Measurements from ENCODE around the gene NOC2L. TPM values are rescaled to one million over a fixed set of nuclear protein-coding genes. Genes with fewer than 3 reads are reported as not detected.

The NOC2L gene
- 10 to 100 TPM; 29.5 to 38.8 TPM for total RNA-seq

GRCh38 chr1:958823-959730 is at the start of gene NOC2L:
TSS of gene NOC2L (minus strand) at chr1:959256. CDS start at chr1:959240, 16 bp downstream.
- Histone ChIP-seq H3K4me1 (peaks cover 0 to 33% of the 10 kb centered on the region in 2 donors), H3K4me3 (peak within 1 kb of the TSS; percentile 88 to 100), H3K27me3 (no peaks in the 10 kb centered on the region), H3K36me3 (peaks cover 27% of the 10 kb centered on the region), H3K27ac (peak within 1 kb of the TSS; percentile 12 to 72), H3K9me3 (no peaks in the 10 kb centered on the region)
- DNase-seq (ENCODE audit: low spot score), result peak; percentile 93
- TF ChIP-seq CTCF (IDR thresholded peaks at IDR 0.05), result no peak

GRCh38 chr1:1006305-1007159 is 47.5 kb upstream of the NOC2L start:
- H3K36me3 ChIP-seq, result no peaks in the 10 kb centered on the region
- no peaks in the 10 kb centered on the region for H3K9me3 ChIP-seq
- H3K27me3 ChIP-seq, result no peaks in the 10 kb centered on the region
- DNase-seq (ENCODE audit: low spot score), result no peak
- peaks cover 0 to 31% of the 10 kb centered on the region in 2 donors for H3K4me1 ChIP-seq
- no peak overlapping the region for H3K4me3 ChIP-seq
- TF ChIP-seq CTCF (IDR thresholded peaks at IDR 0.05), result no peak
- no peak overlapping the region for H3K27ac ChIP-seq

GRCh38 chr1:1005774-1006304 is 46.8 kb upstream of the NOC2L start:
- DNase-seq (ENCODE audit: low spot score), result no peak
- H3K27ac ChIP-seq, result peak overlapping the region; percentile 37 to 45

GRCh38 chr1:1004780-1005697 is 46.0 kb upstream of the NOC2L start:
- Histone ChIP-seq H3K4me3 (no peak overlapping the region), H3K27me3 (no peaks in the 10 kb centered on the region), H3K9me3 (no peaks in the 10 kb centered on the region), H3K36me3 (no peaks in the 10 kb centered on the region), H3K27ac (peak overlapping the region; percentile 37 to 45), H3K4me1 (peaks cover 0 to 44% of the 10 kb centered on the region in 2 donors)
- TF ChIP-seq CTCF (IDR thresholded peaks at IDR 0.05), result no peak
- DNase-seq (ENCODE audit: low spot score), result no peak

More at GRCh38 chr1:1005774-1006304, 46.8 kb upstream of the NOC2L start:
- TF ChIP-seq CTCF (IDR thresholded peaks at IDR 0.05), result no peak
- no peaks in the 10 kb centered on the region for H3K27me3 ChIP-seq
- H3K4me3 ChIP-seq, result no peak overlapping the region
- H3K36me3 ChIP-seq, result no peaks in the 10 kb centered on the region
- peaks cover 0 to 38% of the 10 kb centered on the region in 2 donors for H3K4me1 ChIP-seq
- no peaks in the 10 kb centered on the region for H3K9me3 ChIP-seq

GRCh38 chr1:1004420-1004779 is 45.3 kb upstream of the NOC2L start:
- Histone ChIP-seq H3K9me3 (no peaks in the 10 kb centered on the region), H3K27ac (peak overlapping the region in 1 of 2 donors; percentile 37), H3K4me1 (peaks cover 0 to 46% of the 10 kb centered on the region in 2 donors), H3K27me3 (no peaks in the 10 kb centered on the region), H3K36me3 (no peaks in the 10 kb centered on the region), H3K4me3 (no peak overlapping the region)
- DNase-seq (ENCODE audit: low spot score), result no peak
- no peak for TF ChIP-seq CTCF (IDR thresholded peaks at IDR 0.05)

Measured in right atrium auricular region (tissue), 2 donors.